PC-9 (cell line): Measurements from ENCODE around the gene RRP15. TPM values are rescaled to one million over a fixed set of nuclear protein-coding genes. Genes with fewer than 3 reads are reported as not detected.

Experiments used
- BruUV-seq: library from RNA; stranded (reverse); fragments of 400-500 nt; replicated peaks from 2 replicates; lab custom pipeline; 2021; lab: Mats Ljungman, UMichigan
- CTCF ChIA-PET: fragments of 300-600 bp; sonication (Branson Sonifier 250); formaldehyde crosslinking; loops from one replicate; lab custom pipeline; 2022; ENCODE audit warnings: antibody characterized with exemption; lab: Charles Lee
- POLR2A ChIA-PET: fragments of 300-600 bp; sonication (Branson Sonifier 250); formaldehyde crosslinking; loops from one replicate; lab custom pipeline; 2022; ENCODE audit warnings: antibody characterized with exemption; ENCODE audit not compliant: unreplicated experiment; lab: Charles Lee
- DNase-seq, 2 experiments: peaks; one replicate each; pipeline versions ENCODE4 v3.0.0 to v3.0.0-alpha.2; 2015 to 2022; ENCODE audit warnings: mixed read lengths in 1 of 2
- H2AFZ ChIP-seq: fragments of 200-600 bp; sonication (generic); 2 replicates; pipeline ENCODE4 v1.8.1; 2017; ENCODE audit warnings: antibody characterized with exemption
- H3F3A ChIP-seq: fragments of 200-600 bp; sonication (generic); 2 replicates; pipeline ENCODE4 v1.8.1; 2017; ENCODE audit warnings: antibody characterized with exemption, mild to moderate bottlenecking, low read depth; ENCODE audit not compliant: insufficient read depth
- H3K27ac ChIP-seq: fragments of 200-600 bp; sonication (generic); 2 replicates; pipeline ENCODE4 v1.6.1; 2016; ENCODE audit warnings: mixed run types
- H3K27me3 ChIP-seq: fragments of 200-600 bp; sonication (generic); 2 replicates; pipeline ENCODE4 v1.6.1; 2016; ENCODE audit warnings: low read depth, mixed run types; ENCODE audit not compliant: insufficient read depth
- H3K36me3 ChIP-seq: fragments of 200-600 bp; sonication (generic); 2 replicates; pipeline ENCODE4 v1.6.1; 2016; ENCODE audit warnings: low read depth, mixed run types
- H3K4me1 ChIP-seq: fragments of 200-600 bp; sonication (generic); replicated peaks from 2 replicates; pipeline ENCODE4 v1.6.1; 2016; ENCODE audit warnings: mixed run types; ENCODE audit not compliant: insufficient read depth
- H3K4me2 ChIP-seq: fragments of 200-600 bp; sonication (generic); 2 replicates; pipeline ENCODE4 v1.6.1; 2017; ENCODE audit warnings: mixed run types
- H3K4me3 ChIP-seq: fragments of 200-600 bp; sonication (generic); 2 replicates; pipeline ENCODE4 v1.6.1; 2016; ENCODE audit warnings: mixed run types
- H3K79me2 ChIP-seq: fragments of 200-600 bp; sonication (generic); 2 replicates; pipeline ENCODE4 v1.6.1; 2017; ENCODE audit warnings: low read depth, mixed run types
- H3K9me2 ChIP-seq: fragments of 200-600 bp; sonication (generic); 2 replicates; pipeline ENCODE4 v1.8.1; 2017; ENCODE audit warnings: mild to moderate bottlenecking; ENCODE audit not compliant: insufficient read depth
- H3K9me3 ChIP-seq: fragments of 200-600 bp; sonication (generic); 2 replicates; pipeline ENCODE4 v1.8.1; 2016; ENCODE audit warnings: low read depth; ENCODE audit not compliant: insufficient read depth
- H4K20me1 ChIP-seq: fragments of 200-600 bp; sonication (generic); 2 replicates; pipeline ENCODE4 v1.8.1; 2017; ENCODE audit not compliant: insufficient read depth
- CTCF ChIP-seq: fragments of 200-600 bp; sonication (generic); conservative IDR thresholded peaks from 2 replicates; pipeline ENCODE4 v1.6.1; 2017; ENCODE audit warnings: mixed run types, antibody characterized with exemption, mild to moderate bottlenecking, moderate library complexity
- EZH2 ChIP-seq: fragments of 200-600 bp; sonication (generic); IDR thresholded peaks from 2 replicates; pipeline ENCODE4 v1.8.0; 2017; ENCODE audit warnings: antibody characterized with exemption, low read depth
- intact Hi-C: fragments of 100-400 bp; cut with micrococcal nuclease; formaldehyde crosslinking; loops from one replicate; pipeline ENCODE4 v1.10.0; 2022; ENCODE audit not compliant: unreplicated experiment
- total RNA-seq: library from RNA; stranded (reverse); gene quantifications from 2 replicates; pipeline ENCODE4 v1.2.3, GENCODE V29; 2021

The RRP15 gene
- total RNA-seq, 1 experiment from 2014 or later: 24.9 TPM

- Histone ChIP-seq H3F3A (no peaks in the 10 kb centered on the region), H3K9me3 (no peaks in the 10 kb centered on the region), H3K79me2 (peaks cover 16% of the 10 kb centered on the region), H3K4me1 (no peaks in the 10 kb centered on the region), H2AFZ (no peak overlapping the region), H3K27ac (no peak overlapping the region), H3K4me2 (no peak overlapping the region), H3K9me2 (no peaks in the 10 kb centered on the region), H3K27me3 (no peaks in the 10 kb centered on the region), H4K20me1 (peaks cover 13% of the 10 kb centered on the region; the same call in 1 of the 2 replicates), H3K4me3 (no peak overlapping the region), H3K36me3 (no peaks in the 10 kb centered on the region)
- intact Hi-C loops: no loop called here
- no TSS peak for BruUV-seq
- TF ChIP-seq CTCF (no peak), EZH2 (no peak)
- CTCF ChIA-PET: no interaction called here
- DNase-seq: no peak
- POLR2A ChIA-PET: interaction anchor here (0.6 kb wide), 1 partner anchor 993 kb away, joined by 5 read pairs; no protein-coding TSS in a partner anchor
Observed at GRCh38 chr1:218296162-218296561, 11.1 kb downstream of the RRP15 start.

GRCh38 chr1:218297461-218297860 lies 12.4 kb downstream of the RRP15 start:
- H3K4me3 ChIP-seq: no peak overlapping the region
- TF ChIP-seq CTCF (no peak), EZH2 (no peak)
- H3K4me1 ChIP-seq: no peaks in the 10 kb centered on the region
- intact Hi-C loops: no loop called here
- no peaks in the 10 kb centered on the region for H3F3A ChIP-seq
- H3K4me2 ChIP-seq: no peak overlapping the region
- 0 out of 2 replicates have a peak, but pooled peaks cover under 1% of the 10 kb centered on the region for H3K36me3 ChIP-seq
- CTCF ChIA-PET: no interaction called here
- no peak for DNase-seq
- H4K20me1 ChIP-seq: peaks cover 14% of the 10 kb centered on the region; the same call in 1 of the 2 replicates
- H3K9me3 ChIP-seq: no peaks in the 10 kb centered on the region
- H3K9me2 ChIP-seq: no peaks in the 10 kb centered on the region
- BruUV-seq: no TSS peak
- POLR2A ChIA-PET: no interaction called here
- H3K79me2 ChIP-seq: peaks cover 20% of the 10 kb centered on the region
- no peak overlapping the region for H2AFZ ChIP-seq
- no peak overlapping the region for H3K27ac ChIP-seq
- H3K27me3 ChIP-seq: no peaks in the 10 kb centered on the region

GRCh38 chr1:218297867-218298266 lies 12.8 kb downstream of the RRP15 start:
- no TSS peak for BruUV-seq
- Histone ChIP-seq H3K4me3 (no peak overlapping the region), H3K9me2 (no peaks in the 10 kb centered on the region), H4K20me1 (peaks cover 14% of the 10 kb centered on the region; the same call in 1 of the 2 replicates), H3K4me1 (no peaks in the 10 kb centered on the region), H3K9me3 (no peaks in the 10 kb centered on the region), H3F3A (no peaks in the 10 kb centered on the region), H3K79me2 (peaks cover 20% of the 10 kb centered on the region), H2AFZ (no peak overlapping the region), H3K27me3 (no peaks in the 10 kb centered on the region), H3K36me3 (0 out of 2 replicates have a peak, but pooled peaks cover 5% of the 10 kb centered on the region), H3K27ac (no peak overlapping the region), H3K4me2 (no peak overlapping the region)
- ChIA-PET CTCF (no interaction called here), POLR2A (no interaction called here)
- no peak for TF ChIP-seq CTCF
- TF ChIP-seq EZH2: no peak
- DNase-seq: no peak
- intact Hi-C loops: no loop called here
